Pancreas (tissue), 10 donors: ENCODE measurements around the gene IL22RA2. TPM values are rescaled to one million over a fixed set of nuclear protein-coding genes. Genes with fewer than 3 reads are reported as not detected.

Experiments
- ATAC-seq, 4 donors: fragments of 200-7000 bp; cut with Tn5 transposase; one replicate each; pipeline versions ENCODE4 v1.8.0 to v1.9.1; 2020; ENCODE audit warnings: mild to moderate bottlenecking in 4 of 4, moderate library complexity in 4 of 4
- DNase-seq, 6 donors: peaks; one replicate each; pipeline ENCODE4 v3.0.0-alpha.2; 2020
- FAIRE-seq: peaks from 2 replicates; lab custom pipeline; 2012; peaks lifted over from hg19 to GRCh38; lab: Jason Lieb, UNC
- H3K27ac ChIP-seq, 4 donors: fragments of 200-600 bp; sonication (generic); 1 replicate in 3 of 4; 2 replicates in 1 of 4; pipeline versions ENCODE4 v1.5.0 to v1.8.0; 2020
- H3K27me3 ChIP-seq, 4 donors: fragments of 200-600 bp; one replicate each; pipeline ENCODE4 v1.8.0; 2021
- H3K36me3 ChIP-seq, 3 donors: fragments of 200-600 bp; sonication (generic) in 1 of 3; one replicate each; pipeline versions ENCODE4 v1.5.0 to v1.8.0; 2020 to 2021
- H3K4me1 ChIP-seq, 3 donors: fragments of 200-600 bp; one replicate each; pipeline ENCODE4 v1.8.0; 2021
- H3K4me3 ChIP-seq, 4 donors: fragments of 200-600 bp; sonication (generic) in 2 of 4; one replicate each; pipeline versions ENCODE4 v1.5.0 to v1.8.0; 2020 to 2021
- H3K9me3 ChIP-seq, 4 donors: fragments of 200-600 bp; one replicate each; pipeline ENCODE4 v1.8.0; 2021
- WGBS, 2 donors: extraction: QIAGEN DNeasy Blood & Tissue Kit; methylation state at CpG; one replicate each; pipeline ENCODE4 v1.1.7; 2013; 5-methylcytosine and 5-hydroxymethylcytosine counted together
- intact Hi-C, 3 donors: fragments of 100-400 bp; cut with DNase I; formaldehyde crosslinking; loops; one replicate each; pipeline versions ENCODE4 v1.11.1 to v1.14.2; 2022
- polyA plus RNA-seq, 2 donors: library from polyadenylated mRNA; stranded (reverse); fragments of 200-250 nt; gene quantifications; one replicate each; pipeline ENCODE4 v1.2.3, GENCODE V29; 2013
- total RNA-seq, 6 donors: library from RNA; stranded (reverse); fragmentation: NEBNext Ultra II Directional in 4 of 6; extraction: Animal tissue kit (Norgen Biotek cat#: 25700) in 4 of 6; gene quantifications; one replicate each; pipeline versions ENCODE4 v1.2.1 to v1.2.4, GENCODE V29; 2021 to 2023
- TF ChIP-seq, protein P1 (sequence below), 4 donors: fragments of 200-600 bp; sonication (generic) in 3 of 4; IDR thresholded peaks; one replicate each; pipeline versions ENCODE4 v1.5.0 to v1.8.0; 2021; ENCODE audit warnings: antibody characterized with exemption in 4 of 4
- donor health status: healthy with polysubstance abuse.
- donor health status: DM: no; HTN: no; CAD: no; lungs with moderate emphysema.
- donor health status: DM: no; HTN: no; CAD: no.
- donor health status: control.
- donor health status: control.
- donor health status: Bipolar disorder and iron deficiency.
- donor health status: DM: yes; HTN: yes; CAD: no.
- donor health status: DM: no; HTN: no; CAD: no.
- donor health status: DM: no; HTN: no; CAD: no.
- donor health status: DM: yes; HTN: yes; CAD: no.

Gene IL22RA2
- total and polyA plus RNA-seq, 8 donors = 0.06 TPM; not detected in 7

DNA sequence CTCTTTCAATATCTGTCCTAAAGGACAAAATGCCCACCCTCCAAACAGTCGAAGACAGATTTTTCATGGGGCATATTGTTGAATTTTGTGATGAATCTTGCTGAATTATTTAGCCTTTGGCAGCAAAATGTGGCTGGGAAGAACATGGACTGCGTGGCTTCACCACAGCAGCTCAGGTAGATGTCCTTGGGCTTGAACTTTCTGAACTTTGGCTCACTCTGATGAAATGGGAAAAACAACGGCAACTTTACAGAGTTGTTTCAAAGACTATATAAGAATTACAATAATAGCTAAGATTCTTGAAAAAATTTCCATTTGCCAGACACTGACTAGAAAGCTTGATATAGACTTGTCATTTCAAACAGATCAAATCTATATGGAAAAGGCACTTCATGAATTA is 75.9 kb downstream of the IL22RA2 start:
- TF ChIP-seq, protein P1, sequence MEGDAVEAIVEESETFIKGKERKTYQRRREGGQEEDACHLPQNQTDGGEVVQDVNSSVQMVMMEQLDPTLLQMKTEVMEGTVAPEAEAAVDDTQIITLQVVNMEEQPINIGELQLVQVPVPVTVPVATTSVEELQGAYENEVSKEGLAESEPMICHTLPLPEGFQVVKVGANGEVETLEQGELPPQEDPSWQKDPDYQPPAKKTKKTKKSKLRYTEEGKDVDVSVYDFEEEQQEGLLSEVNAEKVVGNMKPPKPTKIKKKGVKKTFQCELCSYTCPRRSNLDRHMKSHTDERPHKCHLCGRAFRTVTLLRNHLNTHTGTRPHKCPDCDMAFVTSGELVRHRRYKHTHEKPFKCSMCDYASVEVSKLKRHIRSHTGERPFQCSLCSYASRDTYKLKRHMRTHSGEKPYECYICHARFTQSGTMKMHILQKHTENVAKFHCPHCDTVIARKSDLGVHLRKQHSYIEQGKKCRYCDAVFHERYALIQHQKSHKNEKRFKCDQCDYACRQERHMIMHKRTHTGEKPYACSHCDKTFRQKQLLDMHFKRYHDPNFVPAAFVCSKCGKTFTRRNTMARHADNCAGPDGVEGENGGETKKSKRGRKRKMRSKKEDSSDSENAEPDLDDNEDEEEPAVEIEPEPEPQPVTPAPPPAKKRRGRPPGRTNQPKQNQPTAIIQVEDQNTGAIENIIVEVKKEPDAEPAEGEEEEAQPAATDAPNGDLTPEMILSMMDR (IDR thresholded peaks at IDR 0.05) = no peak
- intact Hi-C loops = loop anchor here in 1 of 3 donors (10.0 kb wide), 2 partner anchors 227 to 537 kb away; no protein-coding TSS in a partner anchor
- Histone ChIP-seq H3K9me3 (no peaks in the 10 kb centered on the region), H3K27me3 (no peaks in the 10 kb centered on the region), H3K4me3 (no peak overlapping the region), H3K36me3 (no peaks in the 10 kb centered on the region), H3K27ac (no peak overlapping the region), H3K4me1 (peaks cover 0 to 5% (median 0%) of the 10 kb centered on the region in 3 donors)
- DNase-seq (no peak), ATAC-seq (no peak), FAIRE-seq (no peak)
- WGBS, 2 donors = 44 to 47% methylated on average over 3 of the region's 3 CpGs

DNA sequence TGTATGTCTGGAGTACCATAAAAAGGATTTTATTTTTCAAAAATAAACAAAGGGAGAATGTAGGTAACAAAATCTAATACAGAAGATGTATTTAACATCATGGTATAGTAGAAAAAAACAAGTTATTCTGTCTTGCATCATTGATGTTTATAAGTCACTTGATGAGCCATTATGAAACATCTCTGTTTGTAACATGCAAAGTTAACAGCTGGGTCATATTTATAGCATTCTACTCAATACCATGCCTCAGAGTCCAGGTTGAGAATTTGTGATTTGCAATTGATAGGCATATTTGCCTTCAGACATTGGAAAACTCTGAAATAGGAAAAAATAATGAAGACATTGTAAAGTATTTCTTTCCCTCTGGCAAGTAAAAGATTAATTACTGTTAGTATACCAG is 76.4 kb downstream of the IL22RA2 start:
- peaks cover 0 to 5% (median 0%) of the 10 kb centered on the region in 3 donors for H3K4me1 ChIP-seq
- H3K36me3 ChIP-seq = no peaks in the 10 kb centered on the region
- FAIRE-seq (no peak), DNase-seq (no peak), ATAC-seq (no peak)
- H3K9me3 ChIP-seq = no peaks in the 10 kb centered on the region
- no peak overlapping the region for H3K4me3 ChIP-seq
- TF ChIP-seq, protein P1 (IDR thresholded peaks at IDR 0.05) = no peak
- H3K27ac ChIP-seq = no peak overlapping the region
- intact Hi-C loops = loop anchor here in 1 of 3 donors (10.0 kb wide), 2 partner anchors 228 to 538 kb away; no protein-coding TSS in a partner anchor
- no peaks in the 10 kb centered on the region for H3K27me3 ChIP-seq

DNA sequence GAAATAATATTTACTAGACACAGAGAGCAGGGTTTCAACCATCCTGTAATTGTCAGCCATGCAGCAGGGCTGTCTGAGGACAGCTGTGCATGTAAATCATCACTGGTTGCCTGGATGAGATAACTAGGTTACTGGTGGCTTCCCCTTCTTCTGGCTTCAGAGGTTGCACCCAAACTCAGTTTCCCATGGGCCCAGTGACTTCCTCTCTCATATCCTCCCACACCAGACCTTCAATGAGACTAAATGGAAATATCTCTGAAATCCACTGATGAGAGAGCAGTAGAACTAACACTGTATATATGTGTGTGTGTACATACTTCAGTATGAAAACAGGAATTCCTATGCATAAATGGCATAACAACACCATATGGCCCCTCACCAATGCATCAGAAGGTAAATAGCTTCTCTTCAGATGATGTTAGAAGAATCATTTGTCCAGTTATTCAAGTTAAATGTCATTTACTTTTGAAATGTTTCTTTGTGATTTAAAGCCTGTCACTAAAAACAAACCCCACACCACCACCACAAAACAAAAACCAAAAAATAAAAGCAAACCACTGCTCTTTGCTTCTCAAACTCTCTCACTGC is 77.7 kb downstream of the IL22RA2 start:
- no peak overlapping the region for H3K27ac ChIP-seq
- H3K4me3 ChIP-seq = no peak overlapping the region
- H3K27me3 ChIP-seq = no peaks in the 10 kb centered on the region
- H3K9me3 ChIP-seq = no peaks in the 10 kb centered on the region
- TF ChIP-seq, protein P1 (IDR thresholded peaks at IDR 0.05) = no peak
- no peaks in the 10 kb centered on the region for H3K36me3 ChIP-seq
- intact Hi-C loops = loop anchor here in 2 of 3 donors (2.0 to 10.0 kb wide), 3 partner anchors 65 to 539 kb away; no protein-coding TSS in a partner anchor
- H3K4me1 ChIP-seq = peaks cover 0 to 5% (median 0%) of the 10 kb centered on the region in 3 donors
- no peak for ATAC-seq
- no peak for DNase-seq
- FAIRE-seq = no peak

DNA sequence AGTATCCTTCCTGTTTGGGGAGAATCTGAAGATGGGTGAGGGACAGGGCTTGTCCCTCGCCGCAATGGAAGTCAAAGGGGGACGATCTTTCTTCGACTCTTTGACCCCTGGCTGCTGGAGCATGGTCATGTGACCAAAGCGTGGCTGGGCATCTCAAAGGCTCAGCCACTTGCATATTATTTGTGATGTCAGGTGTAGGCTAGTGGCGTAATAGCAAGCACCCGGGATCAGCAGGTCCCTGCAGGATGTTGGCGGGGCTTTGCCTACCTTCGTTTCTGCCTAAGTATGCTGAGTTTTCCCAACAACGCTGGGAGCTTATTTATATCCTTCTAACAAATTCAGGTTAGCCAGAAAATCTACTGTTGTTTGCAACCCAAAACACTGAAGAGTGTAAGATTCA is 78.4 kb downstream of the IL22RA2 start:
- Histone ChIP-seq H3K27ac (no peak overlapping the region), H3K36me3 (no peaks in the 10 kb centered on the region), H3K4me1 (peaks cover 0 to 5% (median 0%) of the 10 kb centered on the region in 3 donors), H3K4me3 (no peak overlapping the region), H3K9me3 (no peaks in the 10 kb centered on the region), H3K27me3 (no peaks in the 10 kb centered on the region)
- intact Hi-C loops = loop anchor here in 2 of 3 donors (2.0 to 10.0 kb wide), 3 partner anchors 66 to 540 kb away; no protein-coding TSS in a partner anchor
- no peak for ATAC-seq
- no peak for DNase-seq
- no peak for FAIRE-seq
- WGBS, 2 donors = 65 to 75% methylated on average over 10 of the region's 10 CpGs
- TF ChIP-seq, protein P1 (IDR thresholded peaks at IDR 0.05) = no peak

DNA sequence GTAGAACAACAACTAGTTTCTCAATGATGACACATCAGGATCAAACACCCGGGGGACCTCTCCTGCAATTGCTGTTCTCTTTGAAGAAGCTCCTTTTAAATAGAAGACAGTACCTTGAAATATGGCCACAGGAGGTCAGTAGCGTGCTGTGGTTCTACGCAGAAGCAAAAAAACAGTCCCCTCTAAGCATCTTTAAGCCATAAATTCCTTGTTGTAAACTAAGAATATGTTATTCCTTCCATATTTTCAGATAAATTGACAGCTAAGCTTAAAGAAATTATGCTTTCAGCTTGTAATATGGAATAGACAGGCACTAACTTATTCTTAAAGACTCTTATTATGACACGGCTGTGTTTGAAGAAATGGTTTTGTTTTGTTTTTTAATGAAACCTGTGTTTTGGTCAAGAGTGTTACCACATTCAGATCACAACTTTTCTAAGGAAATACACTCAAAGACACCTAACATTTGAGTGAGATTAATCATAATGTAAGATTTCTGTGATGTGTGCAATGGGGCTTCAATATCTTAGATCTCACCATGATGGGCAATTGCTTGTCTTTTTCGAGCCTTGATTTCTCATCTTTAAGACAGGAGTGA is 78.9 kb downstream of the IL22RA2 start:
- Histone ChIP-seq H3K27ac (no peak overlapping the region), H3K4me1 (no peaks in the 10 kb centered on the region), H3K36me3 (no peaks in the 10 kb centered on the region), H3K27me3 (no peaks in the 10 kb centered on the region), H3K9me3 (no peaks in the 10 kb centered on the region), H3K4me3 (no peak overlapping the region)
- intact Hi-C loops = loop anchor here in 2 of 3 donors (2.0 to 10.0 kb wide), 3 partner anchors 66 to 540 kb away; no protein-coding TSS in a partner anchor
- TF ChIP-seq, protein P1 (IDR thresholded peaks at IDR 0.05) = peak; percentile 33 to 70 (median 41)
- DNase-seq (peak in 3 of 6 donors; percentile 9 to 61 (median 32)), ATAC-seq (peak; percentile 58 to 92 (median 86)), FAIRE-seq (no peak)
- WGBS, 2 donors = 36 to 39% methylated on average over 5 of the region's 5 CpGs
